ENCODE results near the gene RGS5.

RGS5 gene

GRCh38 chr1:163178628-163179027 lies 24.1 kb downstream of the RGS5 start:
- DNase-seq, result no peak

GRCh38 chr1:163176797-163177196 lies 25.9 kb downstream of the RGS5 start:
- DNase-seq, result no peak

GRCh38 chr1:163174524-163175437 lies 27.9 kb downstream of the RGS5 start:
- DNase-seq, result peak; percentile 59

- no peak for DNase-seq
Observed at GRCh38 chr1:163173121-163173520, 29.6 kb downstream of the RGS5 start.

GRCh38 chr1:163172596-163172995 lies 30.1 kb downstream of the RGS5 start:
- DNase-seq, result no peak

GRCh38 chr1:163171826-163172225 lies 30.9 kb downstream of the RGS5 start:
- no peak for DNase-seq

- no peak for DNase-seq
Observed at GRCh38 chr1:163170975-163171676, 31.6 kb downstream of the RGS5 start.

- no peak for DNase-seq
Observed at GRCh38 chr1:163170331-163170730, 32.4 kb downstream of the RGS5 start.

- no peak for DNase-seq
Observed at GRCh38 chr1:163169553-163169952, 33.2 kb downstream of the RGS5 start.

- DNase-seq, result no peak
Observed at GRCh38 chr1:163168053-163168452, 34.7 kb downstream of the RGS5 start.

- DNase-seq, result no peak
Observed at GRCh38 chr1:163166886-163167555, 35.7 kb downstream of the RGS5 start.

- DNase-seq, result no peak
Observed at GRCh38 chr1:163165119-163165518, 37.6 kb downstream of the RGS5 start.

- DNase-seq, result no peak
Observed at GRCh38 chr1:163163881-163164582, 38.7 kb downstream of the RGS5 start.

- DNase-seq, result no peak
Observed at GRCh38 chr1:163163163-163163562, 39.6 kb downstream of the RGS5 start.

- DNase-seq, result no peak
Observed at GRCh38 chr1:163162381-163162914, 40.3 kb downstream of the RGS5 start.

- no peak for DNase-seq
Observed at GRCh38 chr1:163161841-163162240, 40.9 kb downstream of the RGS5 start.

GRCh38 chr1:163161337-163161736 lies 41.4 kb downstream of the RGS5 start:
- DNase-seq, result no peak

- no peak for DNase-seq
Observed at GRCh38 chr1:163155606-163156005, 47.1 kb downstream of the RGS5 start.

GRCh38 chr1:163148911-163149310 lies 53.8 kb downstream of the RGS5 start:
- no peak for DNase-seq

GRCh38 chr1:163147019-163147418 lies 55.7 kb downstream of the RGS5 start:
- DNase-seq, result no peak

- DNase-seq, result no peak
Observed at GRCh38 chr1:163145435-163145834, 57.3 kb downstream of the RGS5 start.

- no peak for DNase-seq
Observed at GRCh38 chr1:163144418-163144817, 58.3 kb downstream of the RGS5 start.

GRCh38 chr1:163142152-163142551 lies 60.6 kb downstream of the RGS5 start:
- DNase-seq, result no peak
